ENCODE results near the gene DEFB121.
"Not testable (repeated sequence)": the region's sequence is repeated elsewhere in the genome, so short reads cannot be mapped to it uniquely, and the experiment has no call there.

DEFB121 gene

GRCh38 chr20:31430568-31431115, 24.6 kb upstream of the DEFB121 start:
- TF ChIP-seq, protein P1, sequence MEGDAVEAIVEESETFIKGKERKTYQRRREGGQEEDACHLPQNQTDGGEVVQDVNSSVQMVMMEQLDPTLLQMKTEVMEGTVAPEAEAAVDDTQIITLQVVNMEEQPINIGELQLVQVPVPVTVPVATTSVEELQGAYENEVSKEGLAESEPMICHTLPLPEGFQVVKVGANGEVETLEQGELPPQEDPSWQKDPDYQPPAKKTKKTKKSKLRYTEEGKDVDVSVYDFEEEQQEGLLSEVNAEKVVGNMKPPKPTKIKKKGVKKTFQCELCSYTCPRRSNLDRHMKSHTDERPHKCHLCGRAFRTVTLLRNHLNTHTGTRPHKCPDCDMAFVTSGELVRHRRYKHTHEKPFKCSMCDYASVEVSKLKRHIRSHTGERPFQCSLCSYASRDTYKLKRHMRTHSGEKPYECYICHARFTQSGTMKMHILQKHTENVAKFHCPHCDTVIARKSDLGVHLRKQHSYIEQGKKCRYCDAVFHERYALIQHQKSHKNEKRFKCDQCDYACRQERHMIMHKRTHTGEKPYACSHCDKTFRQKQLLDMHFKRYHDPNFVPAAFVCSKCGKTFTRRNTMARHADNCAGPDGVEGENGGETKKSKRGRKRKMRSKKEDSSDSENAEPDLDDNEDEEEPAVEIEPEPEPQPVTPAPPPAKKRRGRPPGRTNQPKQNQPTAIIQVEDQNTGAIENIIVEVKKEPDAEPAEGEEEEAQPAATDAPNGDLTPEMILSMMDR (conservative IDR thresholded peaks at IDR 0.05; ENCODE audit: low read depth, low read length) = no peak
- DNase-seq (ENCODE audit: low read depth) = no peak
- no peak overlapping the region for H3K4me3 ChIP-seq (ENCODE audit: low read length)

- H3K4me3 ChIP-seq (ENCODE audit: low read length); DNase-seq (ENCODE audit: low read depth): not testable (repeated sequence)
Observed at GRCh38 chr20:31427576-31427975, 21.6 kb upstream of the DEFB121 start.

- not testable (repeated sequence) for H3K4me3 ChIP-seq (ENCODE audit: low read length); DNase-seq (ENCODE audit: low read depth)
Observed at GRCh38 chr20:31426891-31427551, 21.0 kb upstream of the DEFB121 start.

GRCh38 chr20:31425797-31426196, 19.8 kb upstream of the DEFB121 start:
- TF ChIP-seq, protein P1 (conservative IDR thresholded peaks at IDR 0.05; ENCODE audit: low read depth, low read length) = no peak
- no peak for DNase-seq (ENCODE audit: low read depth)
- H3K4me3 ChIP-seq (ENCODE audit: low read length) = no peak overlapping the region

DNA sequence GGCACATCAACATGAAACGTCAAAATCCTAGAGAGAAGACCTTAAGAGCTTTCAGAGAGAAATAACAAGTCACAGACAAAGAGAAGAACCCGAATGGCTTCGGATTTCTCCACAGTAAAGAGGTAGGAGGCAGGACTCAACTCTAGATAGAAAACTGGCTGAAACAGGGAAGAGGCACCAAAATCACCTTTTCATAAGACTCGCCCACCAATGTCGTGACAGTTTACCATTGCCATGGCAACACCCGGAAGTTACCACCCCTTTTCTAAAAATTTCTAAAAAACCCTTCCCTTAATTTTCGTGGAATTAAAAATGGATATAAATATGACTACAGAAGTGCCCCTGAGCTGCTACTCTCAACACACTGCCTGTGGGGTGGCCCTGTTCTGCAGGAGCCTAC, 12.3 kb upstream of the DEFB121 start:
- no peak overlapping the region for H3K4me3 ChIP-seq (ENCODE audit: low read length)
- TF ChIP-seq, protein P1 (conservative IDR thresholded peaks at IDR 0.05; ENCODE audit: low read depth, low read length) = no peak
- DNase-seq (ENCODE audit: low read depth) = no peak

DNA sequence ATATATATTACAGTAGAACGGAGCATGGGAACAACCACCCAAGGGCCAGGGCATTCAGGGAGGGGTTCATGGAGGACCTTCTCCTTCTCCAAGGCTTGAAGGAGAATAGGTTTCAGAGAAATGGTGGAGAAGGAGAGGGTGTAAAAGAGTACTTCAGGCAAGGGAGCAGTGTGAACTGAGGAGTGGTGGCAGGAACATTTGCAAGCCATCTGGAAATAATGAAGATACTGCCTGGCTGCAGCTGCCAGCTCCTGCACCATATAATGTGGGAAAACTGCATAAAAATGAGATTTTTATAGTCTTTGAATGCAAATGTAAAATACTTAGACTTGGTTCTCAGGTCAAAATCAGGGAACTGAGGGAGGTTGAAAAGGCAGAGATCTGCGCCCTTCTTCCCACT, 9.6 kb upstream of the DEFB121 start:
- TF ChIP-seq, protein P1 (conservative IDR thresholded peaks at IDR 0.05; ENCODE audit: low read depth, low read length) = no peak
- H3K4me3 ChIP-seq (ENCODE audit: low read length) = no peak overlapping the region
- DNase-seq (ENCODE audit: low read depth) = no peak

DNA sequence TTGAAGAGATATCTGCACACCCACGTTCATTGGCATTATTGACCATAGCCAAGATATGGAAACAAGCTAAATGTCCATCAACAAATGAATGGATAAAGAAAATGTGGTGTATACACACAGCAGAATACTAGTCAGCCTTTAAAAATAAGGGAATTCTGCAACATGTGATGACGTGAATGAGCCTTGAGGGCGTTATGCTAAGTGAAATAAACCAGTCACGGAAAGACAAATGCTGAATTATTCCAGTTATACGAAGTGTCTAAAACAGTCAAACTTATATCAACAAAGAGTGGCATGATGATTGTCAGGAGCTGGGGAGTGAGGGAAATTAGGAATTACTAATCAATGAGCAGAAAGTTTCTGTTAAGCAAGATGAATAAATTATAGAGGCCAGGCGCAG, 8.4 kb upstream of the DEFB121 start:
- no peak overlapping the region for H3K4me3 ChIP-seq (ENCODE audit: low read length)
- DNase-seq (ENCODE audit: low read depth) = no peak
- TF ChIP-seq, protein P1 (conservative IDR thresholded peaks at IDR 0.05; ENCODE audit: low read depth, low read length) = no peak

GRCh38 chr20:31410011-31410410, 4.0 kb upstream of the DEFB121 start:
- TF ChIP-seq, protein P1 (conservative IDR thresholded peaks at IDR 0.05; ENCODE audit: low read depth, low read length) = no peak
- no peak for DNase-seq (ENCODE audit: low read depth)
- no peak overlapping the region for H3K4me3 ChIP-seq (ENCODE audit: low read length)

Measured in retinal pigment epithelial cell (primary cell).